Fibroblast of villous mesenchyme (primary cell): ENCODE measurements around the gene HOXA11. TPM values are rescaled to one million over a fixed set of nuclear protein-coding genes. Genes with fewer than 3 reads are reported as not detected.
A peak's percentile ranks its signal among the peaks of the same experiment; 100 is the strongest.

Source experiments
- DNase-seq: peaks from one replicate; pipeline ENCODE4 v3.0.0-alpha.2; 2010; ENCODE audit warnings: low read depth
- H3K4me3 ChIP-seq: 2 replicates; pipeline ENCODE4 v1.5.1; 2011; ENCODE audit warnings: low read depth, mild to moderate bottlenecking, low read length
- total RNA-seq: library from RNA; depleted of rRNA; stranded (reverse); fragments of >200 nt; gene quantifications from 2 replicates; pipeline ENCODE4 v1.2.3, GENCODE V29; 2012
- TF ChIP-seq, protein P1 (sequence below): IDR thresholded peaks from 2 replicates; pipeline ENCODE4 v1.5.1; 2012; ENCODE audit warnings: low read depth, mild to moderate bottlenecking, low read length; ENCODE audit not compliant: insufficient read depth

Gene HOXA11
- total RNA-seq, 1 donor = 47.1 TPM

- H3K4me3 ChIP-seq = peak within 1 kb of the TSS; percentile 77
- TF ChIP-seq, protein P1, sequence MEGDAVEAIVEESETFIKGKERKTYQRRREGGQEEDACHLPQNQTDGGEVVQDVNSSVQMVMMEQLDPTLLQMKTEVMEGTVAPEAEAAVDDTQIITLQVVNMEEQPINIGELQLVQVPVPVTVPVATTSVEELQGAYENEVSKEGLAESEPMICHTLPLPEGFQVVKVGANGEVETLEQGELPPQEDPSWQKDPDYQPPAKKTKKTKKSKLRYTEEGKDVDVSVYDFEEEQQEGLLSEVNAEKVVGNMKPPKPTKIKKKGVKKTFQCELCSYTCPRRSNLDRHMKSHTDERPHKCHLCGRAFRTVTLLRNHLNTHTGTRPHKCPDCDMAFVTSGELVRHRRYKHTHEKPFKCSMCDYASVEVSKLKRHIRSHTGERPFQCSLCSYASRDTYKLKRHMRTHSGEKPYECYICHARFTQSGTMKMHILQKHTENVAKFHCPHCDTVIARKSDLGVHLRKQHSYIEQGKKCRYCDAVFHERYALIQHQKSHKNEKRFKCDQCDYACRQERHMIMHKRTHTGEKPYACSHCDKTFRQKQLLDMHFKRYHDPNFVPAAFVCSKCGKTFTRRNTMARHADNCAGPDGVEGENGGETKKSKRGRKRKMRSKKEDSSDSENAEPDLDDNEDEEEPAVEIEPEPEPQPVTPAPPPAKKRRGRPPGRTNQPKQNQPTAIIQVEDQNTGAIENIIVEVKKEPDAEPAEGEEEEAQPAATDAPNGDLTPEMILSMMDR = no peak
- peak; percentile 61 for DNase-seq
These were observed 37.6 kb downstream of the HOXA11 start, which contains the start of gene HOXA6 for GRCh38 chr7:27147199-27148030. Gene HOXA6, minus strand, starts transcription at chr7:27147774. Its CDS starts 25 bp downstream, at chr7:27147749.

DNA sequence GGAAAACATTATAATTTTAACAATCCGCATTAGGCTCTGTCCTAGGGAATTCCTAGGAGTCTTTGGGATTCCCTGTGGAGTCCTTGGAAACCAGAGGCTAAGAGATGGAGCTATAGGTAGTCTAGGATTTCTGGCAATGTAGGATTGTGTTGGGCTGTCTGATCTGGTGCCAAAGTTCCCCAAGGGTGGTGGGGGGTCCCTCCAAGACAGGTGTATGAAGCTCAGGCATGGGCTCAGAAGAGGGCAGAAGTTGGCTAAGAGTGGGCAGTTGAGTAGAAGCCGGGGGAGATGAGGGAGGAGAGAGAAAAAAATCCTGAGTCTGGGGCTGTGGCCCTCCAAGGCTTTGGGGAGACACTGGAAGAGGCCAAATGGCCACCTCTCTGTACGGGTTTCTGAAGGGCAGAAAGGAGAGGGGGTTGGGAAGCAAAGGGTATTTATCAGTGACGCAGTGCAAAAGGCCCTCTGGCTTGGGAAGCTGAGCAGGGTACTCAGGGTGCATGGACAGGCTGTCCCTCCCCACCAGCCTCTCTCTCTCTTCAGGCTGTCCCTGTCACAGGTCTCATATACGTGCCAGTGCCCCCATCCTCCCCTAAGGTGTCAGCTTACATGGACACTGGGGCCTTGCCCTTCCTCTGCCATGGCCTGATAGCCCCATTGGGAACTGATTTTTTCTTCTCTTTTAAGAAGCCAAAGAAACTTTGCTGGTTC lies 38.4 kb downstream of the HOXA11 start:
- TF ChIP-seq, protein P1 = no peak
- peak; percentile 49 for DNase-seq
- peak overlapping the region; percentile 77 for H3K4me3 ChIP-seq

GRCh38 chr7:27145914-27146412 lies 39.1 kb downstream of the HOXA11 start:
- TF ChIP-seq, protein P1 = no peak
- peak; percentile 41 for DNase-seq
- peak overlapping the region; percentile 32 for H3K4me3 ChIP-seq

DNA sequence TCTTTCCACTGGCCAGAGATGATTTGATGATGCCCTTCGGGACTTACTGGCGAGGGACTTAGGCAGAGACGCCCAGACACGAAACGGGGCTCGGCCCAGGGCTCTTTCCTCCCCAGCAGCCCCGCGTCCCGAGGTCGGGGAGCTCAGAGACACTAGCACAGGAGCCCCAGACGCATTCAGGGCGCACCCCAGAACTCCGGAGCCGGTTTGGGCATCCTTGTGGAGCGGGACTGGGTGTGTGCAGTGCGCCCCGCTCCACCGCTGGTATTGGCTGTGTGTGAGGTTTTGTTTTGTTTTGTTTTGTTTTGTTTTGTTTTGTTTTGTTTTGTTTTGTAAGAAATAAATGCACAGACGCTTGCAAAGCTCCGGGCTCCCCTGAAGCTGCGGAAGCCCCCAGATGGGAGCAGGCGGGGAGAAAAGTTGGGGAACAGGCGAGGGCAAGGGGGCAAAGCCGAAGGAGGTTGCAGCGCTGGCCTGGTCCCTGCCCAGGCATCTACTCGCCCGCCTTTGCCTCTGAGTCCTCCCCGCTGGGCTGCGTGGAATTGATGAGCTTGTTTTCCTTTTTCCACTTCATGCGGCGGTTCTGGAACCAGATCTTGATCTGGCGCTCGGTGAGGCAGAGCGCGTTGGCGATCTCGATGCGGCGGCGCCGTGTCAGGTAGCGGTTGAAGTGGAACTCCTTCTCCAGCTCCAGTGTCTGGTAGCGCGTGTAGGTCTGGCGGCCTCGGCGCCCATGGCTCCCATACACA lies 39.7 kb downstream of the HOXA11 start:
- peak overlapping the region; percentile 32 for H3K4me3 ChIP-seq
- no peak for DNase-seq
- TF ChIP-seq, protein P1 = no peak

DNA sequence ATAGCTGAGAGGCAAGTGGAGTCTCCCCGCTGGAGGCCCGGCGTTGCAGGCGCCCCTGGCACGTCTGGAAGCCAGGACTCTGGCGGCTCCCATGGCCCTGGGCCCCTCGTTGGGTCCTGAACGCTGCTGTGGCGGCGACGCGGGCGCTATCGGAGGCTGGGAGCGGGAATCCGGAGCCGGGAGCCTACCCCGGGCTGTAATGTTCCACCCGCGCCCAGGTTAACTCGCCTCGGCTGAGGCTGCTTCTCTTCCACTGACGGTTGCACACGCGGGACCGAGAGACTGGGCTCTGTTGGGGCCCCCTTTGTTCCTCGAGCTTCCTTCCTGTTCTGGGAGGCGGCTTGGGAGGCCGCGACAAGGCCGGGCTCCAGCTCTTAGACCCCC lies 40.3 kb downstream of the HOXA11 start:
- TF ChIP-seq, protein P1 = no peak
- peak overlapping the region; percentile 29 for H3K4me3 ChIP-seq
- no peak for DNase-seq
